GM18868 (cell line): ENCODE results near the gene ZAR1.
"Not testable (repeated sequence)": the region's sequence is repeated elsewhere in the genome, so short reads cannot be mapped to it uniquely, and the experiment has no call there.

Experiments
- ATAC-seq: cut with Tn5 transposase; IDR thresholded peaks from one replicate; pipeline ENCODE4 v1.9.1; 2021; ENCODE audit warnings: mild to moderate bottlenecking, moderate library complexity; ENCODE audit not compliant: unreplicated experiment

ZAR1 gene

GRCh38 chr4:48490012-48490679, at the start of gene ZAR1:
Gene ZAR1, plus strand, starts transcription at chr4:48490252. Its CDS starts 40 bp downstream, at chr4:48490292.
- ATAC-seq: no peak

- ATAC-seq: not testable (repeated sequence)
Observed at GRCh38 chr4:48440914-48441313, 49.1 kb upstream of the ZAR1 start.

GRCh38 chr4:48445704-48446103, 44.3 kb upstream of the ZAR1 start:
- no peak for ATAC-seq

- no peak for ATAC-seq
Observed at GRCh38 chr4:48446642-48447041, 43.4 kb upstream of the ZAR1 start.

GRCh38 chr4:48449151-48449550, 40.9 kb upstream of the ZAR1 start:
- ATAC-seq: no peak

GRCh38 chr4:48450740-48451139, 39.3 kb upstream of the ZAR1 start:
- no peak for ATAC-seq

GRCh38 chr4:48451656-48452055, 38.4 kb upstream of the ZAR1 start:
- ATAC-seq: not testable (repeated sequence)

GRCh38 chr4:48454591-48454990, 35.5 kb upstream of the ZAR1 start:
- no peak for ATAC-seq

- ATAC-seq: no peak
Observed at GRCh38 chr4:48461000-48461399, 29.1 kb upstream of the ZAR1 start.

GRCh38 chr4:48462363-48462762, 27.7 kb upstream of the ZAR1 start:
- no peak for ATAC-seq

- no peak for ATAC-seq
Observed at GRCh38 chr4:48467442-48467841, 22.6 kb upstream of the ZAR1 start.

GRCh38 chr4:48467891-48468290, 22.2 kb upstream of the ZAR1 start:
- no peak for ATAC-seq

GRCh38 chr4:48470137-48470536, 19.9 kb upstream of the ZAR1 start:
- no peak for ATAC-seq

- no peak for ATAC-seq
Observed at GRCh38 chr4:48470570-48470969, 19.5 kb upstream of the ZAR1 start.

- no peak for ATAC-seq
Observed at GRCh38 chr4:48472794-48473193, 17.3 kb upstream of the ZAR1 start.

- no peak for ATAC-seq
Observed at GRCh38 chr4:48475770-48476169, 14.3 kb upstream of the ZAR1 start.

- no peak for ATAC-seq
Observed at GRCh38 chr4:48478273-48478672, 11.8 kb upstream of the ZAR1 start.

GRCh38 chr4:48481581-48481980, 8.5 kb upstream of the ZAR1 start:
- no peak for ATAC-seq

GRCh38 chr4:48483006-48483776, 6.9 kb upstream of the ZAR1 start, which contains the start of gene SLC10A4:
Gene SLC10A4, plus strand, starts transcription at chr4:48483343. Its CDS starts 219 bp downstream, at chr4:48483562.
- ATAC-seq: no peak

- ATAC-seq: no peak
Observed at GRCh38 chr4:48483777-48484493, 6.1 kb upstream of the ZAR1 start.

- no peak for ATAC-seq
Observed at GRCh38 chr4:48484494-48485168, 5.4 kb upstream of the ZAR1 start.
